Peyer's patch (tissue), 4 donors: Measurements from ENCODE around the gene LY86.

Experiments
- CTCF ChIP-seq, 6 experiments: fragments of 450-650 bp in 4 of 6; fragments of 200-600 bp in 2 of 6; sonication (generic) in 1 of 6; IDR thresholded peaks; one replicate each; pipeline ENCODE4 v1.5.1; 2017 to 2019; ENCODE audit warnings: antibody characterized with exemption in 6 of 6, mild to moderate bottlenecking in 3 of 6, moderate library complexity in 1 of 6
- POLR2A ChIP-seq, 2 donors: fragments of 450-650 bp; IDR thresholded peaks; one replicate each; pipeline ENCODE4 v1.5.1; 2017; ENCODE audit warnings: antibody characterized with exemption in 2 of 2, mild to moderate bottlenecking in 2 of 2, moderate library complexity in 2 of 2

GRCh38 chr6:6685249-6686040 lies 96.9 kb downstream of the LY86 start:
- TF ChIP-seq CTCF (IDR thresholded peaks at IDR 0.05) (no peak), POLR2A (IDR thresholded peaks at IDR 0.05) (no peak)
